Osteocyte (in vitro differentiated cells): Measurements from ENCODE around the gene RNF181. TPM values are rescaled to one million over a fixed set of nuclear protein-coding genes. Genes with fewer than 3 reads are reported as not detected.

ENCODE experiments used
- DNase-seq: peaks from one replicate; pipeline ENCODE4 v3.0.0; 2021; ENCODE audit warnings: mixed read lengths; ENCODE audit not compliant: unreplicated experiment; ENCODE audit errors: extremely low spot score
- H3K27ac Mint-ChIP-seq: one replicate; pipeline ENCODE4 v1.8.0; 2021; ENCODE audit warnings: mild to moderate bottlenecking, mixed read lengths; ENCODE audit not compliant: unreplicated experiment
- H3K27me3 Mint-ChIP-seq: one replicate; pipeline ENCODE4 v1.8.0; 2021; ENCODE audit warnings: mixed read lengths; ENCODE audit not compliant: unreplicated experiment
- H3K36me3 Mint-ChIP-seq: one replicate; pipeline ENCODE4 v1.8.0; 2021; ENCODE audit warnings: mixed read lengths; ENCODE audit not compliant: unreplicated experiment
- H3K4me1 Mint-ChIP-seq: one replicate; pipeline ENCODE4 v1.8.0; 2021; ENCODE audit warnings: mixed read lengths; ENCODE audit not compliant: unreplicated experiment
- H3K4me3 Mint-ChIP-seq: one replicate; pipeline ENCODE4 v1.8.0; 2021; ENCODE audit warnings: mild to moderate bottlenecking, moderate library complexity, mixed read lengths; ENCODE audit not compliant: unreplicated experiment
- H3K9me3 Mint-ChIP-seq: one replicate; pipeline ENCODE4 v1.8.0; 2021; ENCODE audit warnings: mixed read lengths; ENCODE audit not compliant: unreplicated experiment
- total RNA-seq: library from RNA; stranded (reverse); gene quantifications from 2 replicates; pipeline ENCODE4 v1.2.1, GENCODE V29; 2021
- TF ChIP-seq, protein P1 (sequence below): fragments of 200-600 bp; sonication (generic); IDR thresholded peaks from 2 replicates; pipeline ENCODE4 v1.5.0; 2021; ENCODE audit warnings: antibody characterized with exemption, mild to moderate bottlenecking, moderate library complexity

RNF181 gene
- total RNA-seq, 1 donor from 2014 or later = 77.2 TPM

DNA sequence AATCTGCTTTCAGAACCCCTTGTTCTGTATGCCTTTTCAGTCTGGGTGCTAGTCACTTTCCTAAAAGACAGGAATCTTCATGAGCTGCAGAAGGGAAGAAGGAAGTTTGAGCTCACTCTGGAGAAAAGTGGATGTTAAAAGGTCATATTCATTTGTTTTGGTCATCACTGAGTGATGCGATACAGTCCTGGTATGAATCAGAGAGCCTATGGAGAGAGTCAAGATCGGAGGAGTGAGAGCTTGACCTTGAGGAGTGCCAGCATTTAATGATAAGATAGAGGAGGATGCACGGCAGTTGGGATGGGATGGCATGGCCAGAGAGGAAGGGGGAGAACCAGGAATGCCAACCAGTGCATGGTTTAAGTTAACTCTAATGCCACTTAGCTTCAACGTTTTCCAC, 40.1 kb downstream of the RNF181 start:
- TF ChIP-seq, protein P1, sequence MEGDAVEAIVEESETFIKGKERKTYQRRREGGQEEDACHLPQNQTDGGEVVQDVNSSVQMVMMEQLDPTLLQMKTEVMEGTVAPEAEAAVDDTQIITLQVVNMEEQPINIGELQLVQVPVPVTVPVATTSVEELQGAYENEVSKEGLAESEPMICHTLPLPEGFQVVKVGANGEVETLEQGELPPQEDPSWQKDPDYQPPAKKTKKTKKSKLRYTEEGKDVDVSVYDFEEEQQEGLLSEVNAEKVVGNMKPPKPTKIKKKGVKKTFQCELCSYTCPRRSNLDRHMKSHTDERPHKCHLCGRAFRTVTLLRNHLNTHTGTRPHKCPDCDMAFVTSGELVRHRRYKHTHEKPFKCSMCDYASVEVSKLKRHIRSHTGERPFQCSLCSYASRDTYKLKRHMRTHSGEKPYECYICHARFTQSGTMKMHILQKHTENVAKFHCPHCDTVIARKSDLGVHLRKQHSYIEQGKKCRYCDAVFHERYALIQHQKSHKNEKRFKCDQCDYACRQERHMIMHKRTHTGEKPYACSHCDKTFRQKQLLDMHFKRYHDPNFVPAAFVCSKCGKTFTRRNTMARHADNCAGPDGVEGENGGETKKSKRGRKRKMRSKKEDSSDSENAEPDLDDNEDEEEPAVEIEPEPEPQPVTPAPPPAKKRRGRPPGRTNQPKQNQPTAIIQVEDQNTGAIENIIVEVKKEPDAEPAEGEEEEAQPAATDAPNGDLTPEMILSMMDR = no peak
- DNase-seq = no peak
- H3K27ac Mint-ChIP-seq = no peak overlapping the region
- H3K36me3 Mint-ChIP-seq = peaks cover 45% of the 10 kb centered on the region
- H3K4me1 Mint-ChIP-seq = no peaks in the 10 kb centered on the region
- no peaks in the 10 kb centered on the region for H3K9me3 Mint-ChIP-seq
- no peak overlapping the region for H3K4me3 Mint-ChIP-seq
- H3K27me3 Mint-ChIP-seq = no peaks in the 10 kb centered on the region

DNA sequence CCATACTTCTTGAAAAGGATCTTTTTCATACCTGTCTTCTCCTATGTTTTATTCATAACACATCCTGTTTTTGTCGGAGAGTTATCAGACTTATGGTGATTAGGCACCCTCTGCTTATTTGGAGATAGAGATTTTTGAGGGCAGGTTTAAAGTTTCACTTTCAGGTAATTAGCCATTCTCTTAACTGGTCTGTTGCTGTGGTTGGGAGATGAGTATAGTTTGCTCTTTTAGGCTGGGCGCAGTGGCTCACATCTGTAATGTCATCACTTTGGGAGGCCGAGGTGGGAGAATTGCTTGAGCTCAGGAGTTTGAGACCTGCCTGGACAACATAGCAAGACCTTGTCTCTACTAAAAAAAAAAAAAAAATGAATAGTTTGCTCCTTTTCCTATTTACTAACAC, 47.2 kb downstream of the RNF181 start:
- H3K27me3 Mint-ChIP-seq = no peaks in the 10 kb centered on the region
- H3K36me3 Mint-ChIP-seq = peaks cover 50% of the 10 kb centered on the region
- H3K27ac Mint-ChIP-seq = no peak overlapping the region
- no peaks in the 10 kb centered on the region for H3K9me3 Mint-ChIP-seq
- TF ChIP-seq, protein P1 = no peak
- H3K4me1 Mint-ChIP-seq = peaks cover 1% of the 10 kb centered on the region
- DNase-seq = no peak
- no peak overlapping the region for H3K4me3 Mint-ChIP-seq

DNA sequence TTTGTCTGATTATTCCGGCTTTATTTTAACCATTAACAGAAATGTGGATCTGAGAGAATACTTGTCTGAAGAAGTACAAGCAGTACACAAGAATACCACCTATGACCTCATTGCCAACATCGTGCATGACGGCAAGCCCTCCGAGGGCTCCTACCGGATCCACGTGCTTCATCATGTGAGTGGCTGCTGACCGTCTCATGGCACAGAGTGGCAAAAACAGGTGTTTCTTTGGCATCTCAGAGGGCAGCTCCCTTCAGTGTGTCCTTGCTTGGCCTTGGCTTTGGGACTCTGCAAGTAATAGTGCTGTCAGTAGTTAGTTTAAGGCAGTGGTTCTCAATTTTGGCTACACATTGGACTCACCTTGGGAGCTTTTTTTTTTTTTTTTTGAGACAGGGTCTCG, 49.4 kb downstream of the RNF181 start:
- Mint-ChIP-seq H3K4me3 (no peak overlapping the region), H3K36me3 (peaks cover 64% of the 10 kb centered on the region), H3K9me3 (no peaks in the 10 kb centered on the region), H3K4me1 (peaks cover 23% of the 10 kb centered on the region), H3K27me3 (no peaks in the 10 kb centered on the region), H3K27ac (no peak overlapping the region)
- DNase-seq = no peak
- TF ChIP-seq, protein P1 = no peak

DNA sequence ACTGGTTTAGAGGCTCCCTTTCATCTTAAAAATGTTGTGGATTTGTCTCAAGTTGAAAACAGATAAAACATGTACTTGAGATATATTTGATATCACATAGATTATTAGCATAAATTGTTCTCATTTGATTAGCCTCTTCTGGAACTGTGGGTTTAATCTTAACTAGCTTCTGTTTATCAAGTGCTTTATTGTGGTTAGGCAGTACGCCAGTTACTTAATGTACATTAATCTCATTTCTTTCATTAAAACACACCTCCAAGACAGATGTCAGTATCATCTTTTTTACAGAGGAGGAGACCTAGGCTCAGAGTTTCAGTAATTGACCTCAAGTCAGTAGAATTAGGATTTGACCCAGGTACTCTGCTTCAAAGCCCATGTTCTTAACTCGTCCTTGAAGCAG, 50.6 kb downstream of the RNF181 start:
- Mint-ChIP-seq H3K4me1 (peaks cover 24% of the 10 kb centered on the region), H3K4me3 (no peak overlapping the region), H3K36me3 (peaks cover 58% of the 10 kb centered on the region), H3K27ac (no peak overlapping the region), H3K9me3 (no peaks in the 10 kb centered on the region), H3K27me3 (no peaks in the 10 kb centered on the region)
- no peak for DNase-seq
- TF ChIP-seq, protein P1 = no peak

Other genes starting within 250 kb of the RNF181 start
- 34.1 and 38.8 TPM in 2 replicates for gene RETSAT, start 241.2 kb upstream of the RNF181 start, total RNA-seq
- 19.6 and 21.1 TPM in 2 replicates for gene ELMOD3, start 241.0 kb upstream of the RNF181 start, total RNA-seq
- gene CAPG, start 185.4 kb upstream of the RNF181 start, total RNA-seq = 32.2 and 32.8 TPM in 2 replicates
- 0.51 and 1.6 TPM in 2 replicates for gene SH2D6, start 177.0 kb upstream of the RNF181 start, total RNA-seq
- gene MAT2A, start 56.6 kb upstream of the RNF181 start, total RNA-seq = 178 and 183 TPM in 2 replicates
- 58.2 and 59.6 TPM in 2 replicates for gene GGCX, start 34.3 kb upstream of the RNF181 start, total RNA-seq
- gene VAMP8, start 18.2 kb upstream of the RNF181 start, total RNA-seq = 3.1 and 3.8 TPM in 2 replicates
- not detected in 2 replicates for gene VAMP5, start 11.3 kb upstream of the RNF181 start, total RNA-seq
- 18.2 and 20.8 TPM in 2 replicates for gene TMEM150A, start 7.0 kb downstream of the RNF181 start, total RNA-seq
- 40.8 and 45.1 TPM in 2 replicates for gene C2orf68, start 16.3 kb downstream of the RNF181 start, total RNA-seq
- gene USP39, start 20.4 kb downstream of the RNF181 start, total RNA-seq = 44.0 and 50.9 TPM in 2 replicates
- gene SFTPB, start 72.5 kb downstream of the RNF181 start, total RNA-seq = not detected in 2 replicates
- not detected in 2 replicates for gene GNLY, start 98.6 kb downstream of the RNF181 start, total RNA-seq
- 5.9 and 7.1 TPM in 2 replicates for gene ATOH8, start 158.2 kb downstream of the RNF181 start, total RNA-seq